GM12878 (cell line): ENCODE data around the gene SPOCK1. TPM values are rescaled to one million over a fixed set of nuclear protein-coding genes. Genes with fewer than 3 reads are reported as not detected.

ENCODE experiments used
- ATAC-seq: fragments of 200-7000 bp; cut with Tn5 transposase; 3 replicates; pipeline ENCODE4 v1.9.1; 2020; ENCODE audit warnings: mild to moderate bottlenecking, moderate library complexity
- BruUV-seq: library from RNA; stranded (reverse); fragments of 400-500 nt; replicated peaks from 2 replicates; lab custom pipeline; 2021; lab: Mats Ljungman, UMichigan
- CTCF ChIA-PET: fragments of 300-600 bp; sonication (Branson Sonifier 250); formaldehyde crosslinking; extraction: SDS; loops from one replicate; lab custom pipeline; 2021; ENCODE audit warnings: inconsistent platforms; lab: Yijun Ruan, JAX
- POLR2A ChIA-PET: fragments of 350-600 bp; formaldehyde crosslinking; extraction: SDS; loops from one replicate; lab custom pipeline; 2021; ENCODE audit warnings: inconsistent platforms; lab: Charles Lee
- RAD21 ChIA-PET: fragments of 300-600 bp; sonication (Branson Sonifier 250); formaldehyde crosslinking; loops from one replicate; lab custom pipeline; 2023; ENCODE audit warnings: antibody characterized with exemption; ENCODE audit not compliant: unreplicated experiment; lab: Charles Lee
- SMC1A ChIA-PET: fragments of 300-600 bp; sonication (Branson Sonifier 250); formaldehyde crosslinking; loops from one replicate; lab custom pipeline; 2023; ENCODE audit not compliant: unreplicated experiment, uncharacterized antibody; lab: Charles Lee
- DNase-seq: peaks from one replicate; pipeline ENCODE4 v3.0.0-alpha.2; 2011; ENCODE audit warnings: low read depth, low spot score
- FAIRE-seq: peaks from 3 replicates; lab custom pipeline; 2011; peaks lifted over from hg19 to GRCh38; lab: Jason Lieb, UNC
- H2AFZ ChIP-seq: 2 replicates; pipeline ENCODE4 v1.6.0; 2011; ENCODE audit warnings: low read depth, low read length, control low read depth; ENCODE audit not compliant: control insufficient read depth
- H3K27ac ChIP-seq: 2 replicates; pipeline ENCODE4 v1.5.1; 2011; ENCODE audit warnings: control low read depth; ENCODE audit not compliant: control insufficient read depth, insufficient read depth
- H3K27me3 ChIP-seq, 2 experiments: replicated peaks in 1 of 2; 2 replicates each; pipeline versions ENCODE4 v1.6.0 to v1.6.1; 2011; ENCODE audit warnings: low read length in 1 of 2; ENCODE audit not compliant: control insufficient read depth in 2 of 2, insufficient read depth in 2 of 2
- H3K36me3 ChIP-seq, 2 experiments: 2 replicates each; pipeline ENCODE4 v1.5.1; 2011; ENCODE audit warnings: low read length in 1 of 2; ENCODE audit not compliant: control insufficient read depth in 2 of 2, insufficient read depth in 2 of 2
- H3K4me1 ChIP-seq: 2 replicates; pipeline ENCODE4 v1.6.1; 2011; ENCODE audit warnings: mild to moderate bottlenecking, low read length, moderate library complexity, mixed read lengths; ENCODE audit not compliant: control insufficient read depth, insufficient read depth
- H3K4me2 ChIP-seq: 2 replicates; pipeline ENCODE4 v1.6.0; 2011; ENCODE audit warnings: control low read depth; ENCODE audit not compliant: control insufficient read depth, insufficient read depth
- H3K4me3 ChIP-seq: fragments of 200-600 bp; sonication (generic); 2 replicates; pipeline ENCODE4 v1.5.1; 2016
- H3K79me2 ChIP-seq: 2 replicates; pipeline ENCODE4 v1.6.0; 2011; ENCODE audit warnings: low read length; ENCODE audit not compliant: control insufficient read depth, insufficient read depth
- H3K9ac ChIP-seq: 2 replicates; pipeline ENCODE4 v1.8.0; 2011; ENCODE audit warnings: low read length, control low read depth, mixed read lengths; ENCODE audit not compliant: control insufficient read depth, insufficient read depth
- H3K9me3 ChIP-seq: replicated peaks from 3 replicates; pipeline ENCODE4 v1.5.1; 2011; ENCODE audit warnings: mild to moderate bottlenecking, low read length; ENCODE audit not compliant: control insufficient read depth, insufficient read depth
- H4K20me1 ChIP-seq: 2 replicates; pipeline ENCODE4 v1.6.0; 2011; ENCODE audit not compliant: control insufficient read depth, insufficient read depth
- ESRRA ChIP-seq: IDR thresholded peaks from 2 replicates; pipeline ENCODE4 v1.6.1; 2012; ENCODE audit warnings: mild to moderate bottlenecking, low read length, improper control_type of control experiment
- JUNB ChIP-seq: IDR thresholded peaks from 2 replicates; pipeline ENCODE4 v1.6.1; 2016; ENCODE audit warnings: antibody characterized with exemption, mild to moderate bottlenecking
- RUNX3 ChIP-seq: IDR thresholded peaks from 2 replicates; pipeline ENCODE4 v1.6.1; 2012; ENCODE audit warnings: low read length, inconsistent platforms
- WGBS: methylation state at CpG from one replicate; pipeline ENCODE4 v1.1.6; 2016; ENCODE audit warnings: low lambda C conversion rate; ENCODE audit not compliant: insufficient replicate concordance, insufficient coverage; ENCODE audit errors: missing lambda C conversion rate; 5-methylcytosine and 5-hydroxymethylcytosine counted together
- in situ Hi-C: fragments of 300-500 bp; cut with MboI; formaldehyde crosslinking; loops from 9 replicates; pipeline ENCODE4 v1.14.3; 2018; ENCODE audit warnings: mixed read lengths
- intact Hi-C: fragments of 100-400 bp; cut with micrococcal nuclease; formaldehyde crosslinking; loops from one replicate; pipeline ENCODE4 v1.14.2; 2022; ENCODE audit not compliant: unreplicated experiment
- polyA plus RNA-seq, 11 experiments: library from polyadenylated mRNA; depleted of rRNA in 4 of 11; unstranded in 6 of 11; stranded (reverse) in 5 of 11; fragments of >200 nt; fragmentation: Nextera tagmentation in 4 of 11; fragmentation: Illumina TruSeq in 1 of 11; extraction: Ambion mirVana in 4 of 11; extraction: Trizol in 1 of 11; gene quantifications; 1 replicate in 1 of 11; 2 replicates in 10 of 11; pipeline versions ENCODE4 v1.2.1 to v1.2.3, GENCODE V29; 2011 to 2016; ENCODE audit warnings: inconsistent platforms in 2 of 11, missing spikeins in 2 of 11, low read depth in 1 of 11
- total RNA-seq, 4 experiments: library from RNA; depleted of rRNA in 3 of 4; stranded (reverse); fragments of >200 nt in 3 of 4; fragmentation: Illumina TruSeq in 1 of 4; extraction: Trizol in 1 of 4; gene quantifications; 2 replicates each; pipeline versions ENCODE4 v1.2.1 to v1.2.3, GENCODE V29; 2013 to 2021

The SPOCK1 gene
- total and polyA plus RNA-seq, 10 of the 15 experiments (the other 5 are each of a cell fraction or from before 2014, with no cell fraction given), result 0.06 to 0.68 (median 0.25) TPM; not detected in 3

DNA sequence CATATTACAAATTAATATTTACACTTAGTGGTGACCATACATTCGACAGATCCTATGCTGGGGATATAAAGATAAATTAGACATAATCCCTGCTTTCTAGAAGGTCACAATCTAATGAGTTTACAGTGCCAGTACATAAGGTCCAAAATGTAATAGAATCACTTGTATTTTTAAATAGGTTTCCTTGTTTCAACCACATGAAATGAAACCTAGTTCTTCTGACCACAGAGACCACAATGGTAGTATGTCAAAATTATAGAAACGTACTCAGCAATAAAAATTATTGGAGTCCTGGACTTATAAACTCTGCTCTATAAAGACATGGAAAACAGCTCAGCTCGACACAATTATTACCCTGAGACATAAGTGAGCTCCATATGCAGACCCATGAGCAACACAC, 444.3 kb downstream of the SPOCK1 start:
- Histone ChIP-seq H3K4me2 (no peak overlapping the region), H3K4me3 (no peak overlapping the region), H3K4me1 (no peaks in the 10 kb centered on the region), H4K20me1 (no peaks in the 10 kb centered on the region), H3K79me2 (no peaks in the 10 kb centered on the region), H3K27ac (no peak overlapping the region), H3K9me3 (no peaks in the 10 kb centered on the region), H3K36me3 (no peaks in the 10 kb centered on the region), H3K27me3 (no peaks in the 10 kb centered on the region; a peak in 1 of 4 replicates), H3K9ac (no peak overlapping the region), H2AFZ (no peak overlapping the region)
- FAIRE-seq (no peak), DNase-seq (no peak), ATAC-seq (no peak)
- BruUV-seq, result no TSS peak
- in situ Hi-C loops, result no loop called here
- ChIA-PET RAD21 (no interaction called here), CTCF (no interaction called here), POLR2A (no interaction called here)
- intact Hi-C loops, result no loop called here
- WGBS, result 4% methylated on average over 3 of the region's 3 CpGs
- TF ChIP-seq JUNB (no peak), RUNX3 (peak; percentile 40; the same call in 1 of the 2 replicates)
- TF ChIP-seq, all 136 proteins: peak for 1
- SMC1A ChIA-PET, result no interaction called here

DNA sequence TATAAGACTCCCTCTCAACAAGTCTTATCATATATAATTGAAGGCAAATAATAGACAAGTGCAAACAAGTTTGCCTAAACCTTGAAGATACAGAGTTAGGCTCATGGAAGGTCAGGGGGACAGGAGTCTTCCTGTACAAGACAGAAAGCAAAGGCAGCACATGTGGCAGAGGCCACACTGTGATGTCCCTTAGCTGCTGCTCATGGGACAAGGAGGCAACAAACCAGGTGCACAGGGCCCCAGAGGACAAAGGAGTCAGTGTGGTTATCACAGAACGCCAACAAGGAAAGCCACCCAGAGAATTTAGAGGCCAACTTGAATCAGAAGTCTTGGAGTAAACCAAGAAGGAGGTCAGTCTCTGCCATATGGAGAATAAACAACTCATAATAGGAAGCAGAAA, 444.8 kb downstream of the SPOCK1 start:
- no peak overlapping the region for H2AFZ ChIP-seq
- ChIA-PET POLR2A (no interaction called here), CTCF (no interaction called here), RAD21 (no interaction called here), SMC1A (no interaction called here)
- no peaks in the 10 kb centered on the region for H3K36me3 ChIP-seq
- no peak overlapping the region for H3K27ac ChIP-seq
- H3K9me3 ChIP-seq, result no peaks in the 10 kb centered on the region
- BruUV-seq, result no TSS peak
- ATAC-seq (no peak), FAIRE-seq (no peak), DNase-seq (no peak)
- H3K9ac ChIP-seq, result no peak overlapping the region
- no peaks in the 10 kb centered on the region for H3K4me1 ChIP-seq
- H3K4me3 ChIP-seq, result no peak overlapping the region
- H3K27me3 ChIP-seq, result no peaks in the 10 kb centered on the region; a peak in 1 of 4 replicates
- H4K20me1 ChIP-seq, result no peaks in the 10 kb centered on the region
- in situ Hi-C loops, result no loop called here
- TF ChIP-seq ESRRA, result no peak
- H3K79me2 ChIP-seq, result no peaks in the 10 kb centered on the region
- H3K4me2 ChIP-seq, result no peak overlapping the region
- intact Hi-C loops, result no loop called here
- WGBS, result 29% methylated on average over 1 of the region's 1 CpG
